Activated CD8-positive, alpha-beta memory T cell treated with anti-CD3 and anti-CD28 coated beads, Interleukin-2, amount 50 U/mL, for 4 hours (primary cell): ENCODE results near the gene SLC39A11.

ENCODE experiments used
- DNase-seq: peaks from one replicate; pipeline ENCODE4 v3.0.0-alpha.2; 2020

Gene SLC39A11

DNA sequence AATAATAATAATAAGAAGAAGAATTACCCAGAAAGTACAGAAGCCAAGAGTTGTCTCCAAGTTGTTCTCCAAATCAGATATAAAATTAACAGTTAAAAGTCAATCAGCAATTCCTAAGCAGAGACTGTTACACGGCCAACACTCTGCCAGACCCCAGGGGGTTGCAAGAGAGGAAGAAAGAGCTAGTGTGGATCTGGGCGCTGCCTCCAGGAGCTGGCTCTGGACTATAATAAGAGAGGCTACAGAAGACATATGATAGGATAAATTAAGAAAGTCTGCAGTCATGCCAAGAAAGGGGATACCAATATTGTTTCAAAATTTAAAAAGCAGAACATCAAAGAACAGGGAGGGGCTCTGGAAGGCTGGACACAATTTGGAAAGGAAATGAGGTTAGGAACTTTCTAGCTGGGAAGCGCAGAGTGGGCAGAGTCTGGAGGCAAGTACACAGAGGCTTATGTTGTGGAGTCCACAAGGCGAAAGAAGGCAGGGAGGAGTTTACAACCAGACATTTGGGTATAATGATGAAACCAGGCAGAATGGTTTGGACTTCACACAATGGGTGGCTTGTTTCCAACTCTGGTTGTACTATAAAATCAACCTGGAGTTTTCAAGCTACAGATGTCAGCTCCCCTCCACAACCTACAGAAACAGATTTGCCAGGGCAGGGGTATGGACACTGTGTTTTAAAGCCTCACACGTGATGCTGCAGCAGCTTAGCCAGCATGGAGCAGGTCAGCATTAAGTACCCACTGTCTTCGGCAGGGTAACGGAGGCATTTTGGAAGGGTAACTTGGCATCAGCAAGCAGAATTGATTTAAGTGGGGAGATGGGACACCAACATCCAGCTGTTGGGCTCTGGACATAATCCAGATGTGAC is 49.4 kb downstream of the SLC39A11 start:
- DNase-seq = no peak

- no peak for DNase-seq
These were observed 50.3 kb downstream of the SLC39A11 start for GRCh38 chr17:73042225-73042624.

- DNase-seq = no peak
These were observed 53.2 kb downstream of the SLC39A11 start for GRCh38 chr17:73039282-73039681.

GRCh38 chr17:73031472-73031871 is 61.0 kb downstream of the SLC39A11 start:
- DNase-seq = no peak

DNA sequence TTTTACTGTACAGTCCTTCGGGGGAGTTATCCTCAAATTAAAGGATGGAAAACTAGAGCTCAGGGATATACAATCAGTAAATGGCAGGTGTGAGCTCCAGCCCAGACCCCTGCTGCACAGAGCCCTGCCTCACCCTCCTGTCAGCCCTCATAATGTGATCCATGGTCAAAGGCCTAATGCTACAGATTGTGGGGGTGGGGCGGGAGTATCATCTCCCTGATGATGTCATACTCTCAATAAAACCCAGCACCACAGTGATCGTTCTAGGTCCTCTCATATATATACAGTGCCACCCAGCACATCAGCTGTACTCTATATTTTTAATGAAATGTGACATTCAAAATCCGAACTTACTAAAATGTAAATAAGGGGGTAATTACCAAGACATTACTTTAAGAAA is 61.5 kb downstream of the SLC39A11 start:
- DNase-seq = no peak

DNA sequence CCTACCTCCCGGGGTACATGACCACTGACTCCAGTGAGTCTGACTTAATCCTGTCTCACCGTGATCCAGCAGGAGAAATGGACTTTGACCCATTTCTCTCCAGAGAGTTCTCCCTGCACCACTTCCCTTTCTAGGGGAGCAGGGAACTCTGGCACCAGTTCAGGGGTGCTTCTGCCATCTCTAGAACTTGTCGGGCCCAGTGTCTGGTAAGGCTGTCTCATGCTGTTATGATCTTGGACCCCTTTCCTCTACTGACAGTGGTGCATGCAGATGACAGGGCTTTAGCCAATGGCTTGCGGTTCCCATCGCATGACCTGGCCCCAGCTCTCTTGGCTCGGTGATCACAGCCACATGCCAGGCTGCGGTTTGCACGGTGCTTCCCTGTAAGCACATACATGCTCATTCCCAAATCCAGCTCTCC is 62.0 kb downstream of the SLC39A11 start:
- DNase-seq = no peak

DNA sequence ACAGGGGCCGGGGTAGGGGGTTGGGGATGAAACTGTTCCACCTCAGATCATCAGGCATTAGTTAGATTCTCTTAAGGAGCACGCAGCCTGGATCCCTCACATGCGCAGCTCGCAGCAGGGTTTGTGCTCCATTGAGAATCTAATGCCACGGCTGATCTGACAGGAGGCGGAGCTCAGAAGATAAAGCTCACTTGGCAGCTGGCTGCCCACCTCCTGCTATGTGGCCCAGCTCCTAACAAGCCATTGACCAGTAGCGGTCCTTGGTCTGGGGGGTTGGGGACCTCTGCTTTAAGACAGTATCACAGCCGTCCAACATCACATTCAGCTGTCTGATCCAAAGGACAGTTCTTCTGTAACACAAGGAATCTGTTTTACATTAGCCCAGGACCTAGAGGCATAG is 62.5 kb downstream of the SLC39A11 start:
- no peak for DNase-seq

DNA sequence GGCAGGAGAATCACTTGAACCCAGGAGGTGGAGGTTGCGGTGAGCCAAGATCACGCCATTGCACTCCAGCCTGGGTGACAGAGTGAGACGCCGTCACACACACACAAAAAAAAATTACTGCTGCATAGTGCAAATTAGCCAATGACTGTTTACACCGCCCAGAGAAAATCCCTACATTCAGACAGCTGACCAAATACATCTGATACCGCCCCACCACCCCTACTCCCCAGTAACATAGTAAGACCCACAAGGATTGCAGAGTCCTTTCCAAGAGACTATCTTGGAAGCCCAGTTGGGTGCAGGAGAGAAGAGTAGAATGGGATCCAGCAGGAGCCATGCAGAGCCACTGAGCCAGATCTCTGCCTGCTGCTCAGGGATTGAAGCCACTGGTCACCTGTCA is 63.5 kb downstream of the SLC39A11 start:
- no peak for DNase-seq

- DNase-seq = no peak
These were observed 64.2 kb downstream of the SLC39A11 start for GRCh38 chr17:73028299-73028755.

DNA sequence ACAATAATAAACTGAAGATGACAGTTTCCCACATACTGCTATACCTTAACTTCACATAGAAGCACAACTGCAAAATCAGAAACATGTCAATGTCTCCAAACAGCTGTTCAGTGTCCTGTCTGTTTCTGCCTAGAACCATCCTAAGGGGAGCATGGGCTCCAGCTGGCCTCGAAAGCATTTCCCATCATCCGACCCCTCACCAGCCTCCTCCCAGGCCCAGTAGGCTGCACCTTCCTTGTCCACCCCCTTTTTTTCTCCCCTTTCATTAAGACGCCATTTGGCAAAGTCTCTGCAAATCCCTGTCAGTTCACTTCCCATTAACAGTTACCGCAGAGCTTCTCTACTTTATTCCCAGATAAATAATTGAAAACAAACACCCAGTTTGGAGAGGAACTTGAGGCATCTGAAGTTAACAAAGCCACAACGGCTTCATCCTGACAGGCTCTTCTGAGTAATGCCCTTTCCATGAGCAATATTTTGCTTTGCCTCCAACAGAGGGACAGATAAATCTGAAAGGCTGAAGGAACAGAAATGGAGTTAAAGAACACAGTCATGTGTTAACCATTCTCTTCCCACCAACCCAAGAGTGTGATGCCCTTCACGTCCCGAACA is 65.3 kb downstream of the SLC39A11 start:
- DNase-seq = no peak

DNA sequence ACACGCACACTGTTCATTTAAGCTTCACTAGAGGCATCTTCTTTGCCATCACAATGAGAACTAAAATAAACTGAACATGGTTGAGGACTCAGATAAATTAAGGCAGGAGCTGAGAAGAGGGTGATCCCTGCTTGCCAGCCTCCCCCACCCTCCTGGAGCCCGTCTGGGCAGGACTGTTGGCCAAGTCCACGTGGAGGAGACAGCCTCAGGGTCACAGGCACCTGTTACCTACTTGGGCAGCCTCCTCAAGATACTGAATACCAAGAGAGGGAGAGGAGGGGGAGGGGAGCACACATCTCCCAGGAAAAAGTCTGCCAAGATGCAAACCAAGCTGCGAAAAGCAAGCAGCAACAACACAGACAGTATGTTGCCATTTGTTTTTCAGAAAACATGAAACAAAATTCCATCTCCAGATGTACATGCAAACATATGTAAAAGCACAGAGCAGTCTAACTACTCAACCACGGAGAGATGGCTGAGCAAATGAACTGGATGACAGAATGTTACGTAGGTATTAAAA is 67.4 kb downstream of the SLC39A11 start:
- no peak for DNase-seq

- no peak for DNase-seq
These were observed 68.7 kb downstream of the SLC39A11 start for GRCh38 chr17:73023759-73024158.

DNA sequence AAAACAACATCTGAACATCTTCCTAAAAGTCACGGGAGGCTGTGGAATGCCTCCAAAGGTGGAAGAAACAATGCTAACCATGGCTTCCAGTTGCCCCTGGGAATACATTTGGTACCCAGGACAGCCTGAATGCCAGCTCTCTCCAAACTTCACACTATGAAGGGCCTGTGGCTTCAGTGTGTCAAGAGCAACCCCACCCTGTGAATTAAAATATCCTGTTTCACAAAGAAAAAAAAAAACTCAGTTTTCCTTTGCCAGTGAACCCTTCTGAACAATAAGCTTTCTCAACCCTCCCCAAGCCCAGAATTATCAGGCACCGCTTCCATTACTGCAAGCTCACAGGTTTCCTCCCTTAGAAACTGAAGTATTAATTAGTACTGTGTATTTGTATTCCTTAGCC is 69.8 kb downstream of the SLC39A11 start:
- DNase-seq = no peak

- no peak for DNase-seq
These were observed 70.7 kb downstream of the SLC39A11 start for GRCh38 chr17:73021771-73022170.

DNA sequence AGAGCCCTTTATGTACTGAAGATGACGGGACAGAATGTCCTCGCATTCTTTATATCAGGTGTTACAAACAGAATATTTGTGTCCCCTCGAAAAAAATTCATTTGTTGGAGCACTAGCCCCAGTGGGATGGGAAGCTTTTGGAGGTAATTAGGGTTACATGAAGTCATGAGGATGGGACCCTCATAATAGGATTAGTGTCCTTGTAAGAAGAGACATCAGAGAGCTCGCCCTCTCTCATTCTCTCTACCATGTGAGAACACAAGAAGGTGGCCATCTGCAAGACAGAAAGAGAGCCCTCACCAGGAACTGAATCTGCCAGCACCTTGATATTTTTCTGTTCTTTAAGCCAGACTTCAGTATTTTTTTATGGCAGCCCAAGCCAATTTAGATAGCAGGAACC is 72.4 kb downstream of the SLC39A11 start:
- no peak for DNase-seq

- DNase-seq = no peak
These were observed 73.9 kb downstream of the SLC39A11 start for GRCh38 chr17:73018599-73018998.

GRCh38 chr17:73017658-73018057 is 74.8 kb downstream of the SLC39A11 start:
- no peak for DNase-seq

- no peak for DNase-seq
These were observed 76.7 kb downstream of the SLC39A11 start for GRCh38 chr17:73015722-73016276.

DNA sequence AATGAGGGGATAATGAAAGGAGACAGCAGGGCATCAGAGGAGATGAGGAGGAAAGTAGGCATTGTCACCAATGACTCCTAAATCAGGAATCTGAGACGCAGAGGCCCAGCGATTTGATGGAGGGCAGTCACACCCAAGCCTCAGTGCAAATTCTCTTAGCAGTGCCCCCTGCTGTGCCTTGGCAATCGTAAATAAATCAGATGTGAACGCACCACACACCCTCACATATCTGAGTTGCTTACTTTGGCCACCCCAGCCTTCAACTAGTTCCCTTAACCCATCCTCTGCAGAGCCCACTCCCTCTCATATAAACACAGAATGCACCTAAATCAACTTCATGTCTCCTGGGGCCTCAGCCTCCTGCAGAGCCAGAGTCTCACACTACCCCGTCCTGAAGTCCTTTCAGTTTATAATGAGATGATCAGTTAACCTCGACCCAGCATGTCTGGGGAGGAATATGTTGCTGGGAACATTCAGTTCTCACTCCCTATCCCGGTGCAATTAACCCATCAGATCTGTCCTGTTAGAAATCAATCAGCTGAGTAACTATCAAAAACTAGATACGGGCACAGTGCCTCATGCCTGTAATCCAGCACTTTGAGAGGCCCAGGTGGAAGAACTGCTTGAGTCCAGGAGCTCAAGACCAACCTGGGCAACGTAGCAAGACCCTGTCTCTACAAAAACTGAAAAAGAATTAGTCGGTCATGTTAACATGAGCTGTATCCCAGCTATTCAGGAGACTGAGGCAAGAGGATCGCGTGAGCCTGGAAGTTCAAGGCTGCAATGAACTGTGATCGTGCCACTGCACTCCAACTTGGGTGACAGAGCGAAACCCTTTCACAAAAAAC is 78.4 kb downstream of the SLC39A11 start:
- no peak for DNase-seq

DNA sequence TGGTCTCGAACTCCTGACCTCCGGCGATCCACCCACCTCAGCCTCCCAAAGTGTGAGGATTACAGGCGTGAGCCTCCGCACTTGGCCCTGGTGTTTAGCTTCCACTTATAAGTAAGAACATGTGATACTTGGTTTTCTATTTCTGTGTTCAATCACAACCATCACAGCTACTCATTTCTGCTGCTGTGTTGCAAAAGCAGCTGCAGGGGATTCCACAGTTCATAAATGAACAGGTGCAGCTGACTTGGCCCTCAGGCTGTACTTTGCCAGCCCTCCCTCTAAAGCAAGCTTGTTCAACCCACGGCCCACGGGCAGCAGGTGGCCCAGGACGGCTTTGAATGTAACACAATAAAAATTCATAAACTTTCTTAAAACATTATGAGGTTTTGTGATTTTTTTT is 79.2 kb downstream of the SLC39A11 start:
- DNase-seq = no peak

DNA sequence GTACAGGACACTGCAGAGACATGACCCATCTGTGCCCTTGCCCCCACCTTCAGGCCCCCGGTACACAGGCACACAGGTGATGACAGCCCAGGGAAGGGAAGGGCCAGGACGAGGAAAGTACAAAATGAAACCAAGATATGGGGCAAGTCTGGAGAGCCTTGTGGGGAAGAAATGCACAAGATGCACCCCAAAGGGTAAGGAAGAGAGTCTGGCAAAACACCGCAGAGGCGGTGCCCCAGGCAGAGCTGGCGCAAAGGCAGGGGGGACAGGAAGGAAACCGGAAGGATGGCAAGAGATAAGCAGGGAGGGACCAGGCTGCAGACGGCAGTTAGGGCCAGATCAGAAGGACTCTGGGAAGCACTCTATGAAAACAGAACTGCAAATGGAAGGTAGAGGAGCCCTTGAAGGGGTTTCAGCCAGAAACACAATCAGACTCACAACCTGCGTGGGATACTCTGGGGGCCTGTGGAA is 81.4 kb downstream of the SLC39A11 start:
- no peak for DNase-seq

GRCh38 chr17:73010414-73010813 is 82.1 kb downstream of the SLC39A11 start:
- DNase-seq = no peak

GRCh38 chr17:73007407-73007806 is 85.1 kb downstream of the SLC39A11 start:
- DNase-seq = no peak
